ENCODE results near the gene CCDC186.

DNA sequence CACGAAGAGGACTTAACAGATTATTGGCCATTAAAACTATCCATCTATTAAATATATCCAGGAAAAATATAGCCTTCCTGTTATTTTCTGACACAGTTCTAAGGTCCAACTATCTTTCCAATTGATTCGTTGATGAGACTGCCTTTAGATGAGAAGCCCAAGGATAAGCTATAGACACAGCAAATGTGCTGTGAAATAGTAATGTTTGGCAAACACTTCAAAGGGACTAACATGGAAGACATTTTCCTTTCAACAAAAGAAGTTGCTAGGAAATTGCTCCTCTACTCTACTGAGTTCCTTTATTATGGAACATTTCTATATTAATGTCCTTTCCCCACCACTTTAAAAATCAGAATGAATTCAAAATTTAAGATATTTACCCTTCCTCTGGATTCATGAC, 38.5 kb downstream of the CCDC186 start:
- TF ChIP-seq, protein P1, sequence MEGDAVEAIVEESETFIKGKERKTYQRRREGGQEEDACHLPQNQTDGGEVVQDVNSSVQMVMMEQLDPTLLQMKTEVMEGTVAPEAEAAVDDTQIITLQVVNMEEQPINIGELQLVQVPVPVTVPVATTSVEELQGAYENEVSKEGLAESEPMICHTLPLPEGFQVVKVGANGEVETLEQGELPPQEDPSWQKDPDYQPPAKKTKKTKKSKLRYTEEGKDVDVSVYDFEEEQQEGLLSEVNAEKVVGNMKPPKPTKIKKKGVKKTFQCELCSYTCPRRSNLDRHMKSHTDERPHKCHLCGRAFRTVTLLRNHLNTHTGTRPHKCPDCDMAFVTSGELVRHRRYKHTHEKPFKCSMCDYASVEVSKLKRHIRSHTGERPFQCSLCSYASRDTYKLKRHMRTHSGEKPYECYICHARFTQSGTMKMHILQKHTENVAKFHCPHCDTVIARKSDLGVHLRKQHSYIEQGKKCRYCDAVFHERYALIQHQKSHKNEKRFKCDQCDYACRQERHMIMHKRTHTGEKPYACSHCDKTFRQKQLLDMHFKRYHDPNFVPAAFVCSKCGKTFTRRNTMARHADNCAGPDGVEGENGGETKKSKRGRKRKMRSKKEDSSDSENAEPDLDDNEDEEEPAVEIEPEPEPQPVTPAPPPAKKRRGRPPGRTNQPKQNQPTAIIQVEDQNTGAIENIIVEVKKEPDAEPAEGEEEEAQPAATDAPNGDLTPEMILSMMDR (conservative IDR thresholded peaks at IDR 0.05): no peak
- no peak for TF ChIP-seq EZH2 (IDR thresholded peaks at IDR 0.05; ENCODE audit: low read depth)

Data from PC-9 (cell line).